HG03097 (cell line): ENCODE measurements around the gene ZBTB20.
A peak's percentile ranks its signal among the peaks of the same experiment; 100 is the strongest.

ENCODE experiments used
- ATAC-seq: cut with Tn5 transposase; IDR thresholded peaks from one replicate; pipeline ENCODE4 v1.9.1; 2021; ENCODE audit not compliant: unreplicated experiment, low FRiP score

The ZBTB20 gene

DNA sequence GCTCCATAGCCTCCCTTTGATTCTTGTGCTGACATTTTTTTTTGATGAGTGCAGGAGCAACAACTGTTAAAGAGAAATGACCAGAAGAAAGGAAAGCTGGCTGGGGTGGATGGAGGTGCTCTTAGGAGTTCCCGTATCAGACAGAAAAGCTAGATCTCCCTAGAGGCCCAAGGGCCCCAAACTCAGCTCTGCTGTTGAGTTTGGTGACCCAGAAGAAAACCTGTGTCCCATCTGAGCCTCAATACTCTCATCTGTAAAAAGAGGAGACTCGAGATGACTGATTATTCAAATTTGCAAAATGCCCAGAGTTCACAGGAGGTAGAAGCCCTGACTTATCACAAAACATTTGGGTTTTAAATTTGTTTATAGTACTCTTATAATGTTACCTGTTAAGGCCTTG lies 710.9 kb downstream of the ZBTB20 start:
- no peak for ATAC-seq

DNA sequence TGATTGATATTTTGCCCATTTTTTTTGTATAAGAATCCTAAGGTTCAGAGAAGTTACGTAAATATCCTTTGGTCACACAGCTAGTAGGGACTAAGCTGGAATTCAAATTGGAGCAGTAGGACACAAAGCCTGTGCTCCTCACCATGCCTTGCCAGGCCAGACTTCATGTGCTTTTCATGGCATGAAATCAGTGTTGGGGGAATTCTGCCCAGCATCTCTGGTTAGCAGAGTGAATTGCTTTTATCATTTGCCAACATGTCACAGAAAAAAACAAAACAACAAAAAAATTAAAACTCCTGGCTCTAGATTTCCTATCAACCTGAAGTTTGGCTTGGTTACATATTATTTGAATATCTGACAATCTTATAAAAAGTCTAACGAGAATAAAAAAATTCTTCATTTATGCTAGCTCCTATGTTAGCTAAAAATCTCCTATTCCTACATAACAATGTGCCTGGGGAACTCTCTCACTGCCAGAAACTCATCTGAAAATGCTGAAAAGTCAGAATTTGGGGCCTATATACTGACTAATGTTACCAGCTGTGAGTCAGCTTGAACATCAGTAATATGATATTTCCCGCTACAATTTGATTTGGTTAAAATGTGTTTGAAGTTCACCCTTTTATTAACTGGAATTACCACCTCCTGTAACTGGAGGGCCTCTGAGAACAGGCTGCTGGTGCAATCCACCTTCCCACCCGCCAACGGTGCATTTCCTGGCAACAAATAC lies 711.5 kb downstream of the ZBTB20 start:
- ATAC-seq: no peak

DNA sequence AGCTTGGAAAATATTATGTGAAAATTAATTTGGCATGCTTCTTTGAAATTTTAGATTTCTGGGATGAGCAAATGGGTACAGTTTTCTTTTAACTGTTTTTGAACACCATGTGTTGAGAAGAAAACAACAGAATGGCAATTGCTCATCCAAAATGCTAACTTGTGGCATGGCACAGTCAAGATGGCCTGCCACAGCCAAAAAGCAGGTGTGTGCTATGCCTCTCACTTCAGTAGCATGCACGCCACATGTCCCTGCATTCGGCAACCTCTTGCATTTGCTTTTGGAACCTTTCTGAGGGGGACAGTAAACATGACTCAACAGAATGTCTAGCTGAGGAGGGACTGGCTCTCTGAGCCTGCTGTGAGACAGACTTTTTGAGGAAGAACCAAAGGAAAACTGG lies 714.8 kb downstream of the ZBTB20 start:
- no peak for ATAC-seq

DNA sequence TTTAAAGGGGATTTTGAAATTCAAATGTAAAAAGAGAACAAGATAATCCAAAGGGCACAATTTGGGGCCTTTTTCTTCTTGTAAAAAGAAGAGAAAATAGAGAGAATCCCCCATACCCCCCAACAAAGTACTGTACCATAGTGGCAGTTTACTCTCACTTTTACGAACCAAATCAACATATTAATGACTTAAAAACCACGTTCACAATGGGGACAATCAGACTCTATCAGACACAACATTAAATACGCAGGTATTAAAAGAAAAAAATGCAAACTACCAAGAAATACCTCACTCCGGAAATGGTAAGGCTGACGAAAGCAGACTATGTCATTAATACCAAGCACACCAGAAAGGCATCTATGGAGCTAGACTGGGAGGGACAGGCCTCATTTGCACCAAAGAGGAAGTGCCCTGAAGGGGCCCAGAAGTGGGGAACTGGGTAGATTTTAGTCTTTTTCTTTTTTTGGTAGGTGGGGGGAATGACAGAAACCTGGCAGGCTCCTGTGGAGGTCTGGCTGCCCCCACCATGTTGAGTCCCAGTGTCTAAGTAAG lies 719.0 kb downstream of the ZBTB20 start:
- no peak for ATAC-seq

DNA sequence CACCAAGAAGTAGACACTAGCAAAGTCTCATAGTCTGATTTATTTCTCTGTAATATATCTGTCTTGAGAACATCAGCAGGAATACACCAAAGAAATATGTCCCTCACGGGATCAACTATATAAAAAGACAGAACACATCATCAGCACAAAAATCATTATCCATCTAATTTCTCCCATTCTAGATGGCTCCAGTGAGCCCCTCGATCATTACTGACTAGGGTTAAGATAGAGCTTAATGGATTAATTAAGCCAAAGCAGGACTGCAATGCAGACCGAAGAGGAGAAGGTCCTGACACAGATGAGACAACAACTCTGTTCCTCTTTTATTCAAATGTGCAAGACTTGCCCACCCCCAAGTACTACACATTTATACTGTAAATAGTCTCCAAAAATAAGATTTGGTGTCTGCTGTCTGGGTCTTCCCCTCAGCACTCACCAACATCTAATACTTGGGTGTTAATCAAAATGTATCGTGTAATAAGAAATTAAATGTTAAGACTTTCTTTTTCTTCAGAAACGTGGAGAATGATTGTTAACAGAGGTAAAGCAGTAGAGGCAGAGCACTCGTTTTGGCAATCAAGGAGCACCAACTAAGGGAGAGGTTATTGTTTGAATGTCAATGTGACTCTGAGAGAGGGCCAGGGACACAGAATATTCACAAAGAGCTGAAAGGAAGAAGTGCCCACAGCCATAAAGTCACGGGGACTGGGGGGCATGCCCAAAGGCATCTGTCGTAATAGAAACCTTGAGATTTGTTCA lies 719.6 kb downstream of the ZBTB20 start:
- no peak for ATAC-seq

DNA sequence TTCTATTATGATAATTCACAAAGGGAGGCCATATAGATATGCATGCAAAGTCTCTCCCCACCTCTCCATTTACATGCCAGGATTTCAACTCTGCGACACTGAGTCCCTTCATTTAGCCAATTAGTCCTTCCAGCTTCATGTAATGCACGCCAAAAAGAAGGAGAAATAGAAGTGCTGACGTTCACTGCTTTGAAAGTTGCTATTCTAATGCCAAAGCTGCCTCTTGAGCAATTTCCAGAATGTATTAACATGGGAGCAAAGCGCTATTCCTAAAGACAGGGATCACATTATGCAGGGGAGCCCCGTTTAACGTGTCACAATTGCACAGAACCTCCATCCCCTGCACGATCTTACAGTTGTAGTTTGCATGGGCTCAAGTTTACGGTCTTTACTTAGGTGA lies 722.8 kb downstream of the ZBTB20 start:
- no peak for ATAC-seq

DNA sequence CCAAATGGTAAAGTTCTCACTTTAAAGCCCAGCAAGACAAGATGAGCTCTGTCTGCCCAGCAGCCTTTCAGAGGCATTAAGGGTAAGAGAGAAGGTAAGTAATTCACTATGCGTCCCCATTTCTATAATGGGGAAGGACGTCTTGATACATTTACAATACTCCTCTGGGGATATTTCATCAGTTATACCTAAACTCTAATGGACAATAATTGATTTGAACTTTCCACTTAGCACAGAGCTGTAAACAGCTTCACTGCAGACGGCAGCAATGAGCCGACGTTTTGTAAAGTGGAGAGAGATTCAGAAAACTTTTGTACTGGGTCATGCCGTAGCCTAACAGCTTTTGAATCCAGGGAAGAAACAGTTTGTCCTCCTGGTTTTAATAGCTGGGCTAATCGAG lies 725.9 kb downstream of the ZBTB20 start:
- no peak for ATAC-seq

DNA sequence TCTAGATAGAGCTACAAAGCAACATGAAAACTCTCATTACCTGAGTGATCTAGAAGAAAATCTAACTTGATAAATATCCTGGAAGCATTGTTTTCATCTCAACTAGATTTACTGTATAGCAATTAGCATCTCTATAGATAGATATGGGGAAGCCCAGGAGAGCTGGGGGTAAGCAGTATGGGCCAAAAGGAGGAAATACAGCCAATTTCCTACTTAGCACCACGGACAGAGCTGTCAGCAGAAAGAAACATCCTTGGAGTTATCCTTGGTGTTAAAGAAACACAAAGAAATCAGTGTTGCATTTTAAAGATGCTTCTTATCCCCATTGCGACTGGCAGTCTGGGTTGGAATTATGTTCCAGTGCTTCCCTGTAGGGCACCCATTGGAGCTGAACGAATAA lies 727.0 kb downstream of the ZBTB20 start:
- ATAC-seq: no peak

DNA sequence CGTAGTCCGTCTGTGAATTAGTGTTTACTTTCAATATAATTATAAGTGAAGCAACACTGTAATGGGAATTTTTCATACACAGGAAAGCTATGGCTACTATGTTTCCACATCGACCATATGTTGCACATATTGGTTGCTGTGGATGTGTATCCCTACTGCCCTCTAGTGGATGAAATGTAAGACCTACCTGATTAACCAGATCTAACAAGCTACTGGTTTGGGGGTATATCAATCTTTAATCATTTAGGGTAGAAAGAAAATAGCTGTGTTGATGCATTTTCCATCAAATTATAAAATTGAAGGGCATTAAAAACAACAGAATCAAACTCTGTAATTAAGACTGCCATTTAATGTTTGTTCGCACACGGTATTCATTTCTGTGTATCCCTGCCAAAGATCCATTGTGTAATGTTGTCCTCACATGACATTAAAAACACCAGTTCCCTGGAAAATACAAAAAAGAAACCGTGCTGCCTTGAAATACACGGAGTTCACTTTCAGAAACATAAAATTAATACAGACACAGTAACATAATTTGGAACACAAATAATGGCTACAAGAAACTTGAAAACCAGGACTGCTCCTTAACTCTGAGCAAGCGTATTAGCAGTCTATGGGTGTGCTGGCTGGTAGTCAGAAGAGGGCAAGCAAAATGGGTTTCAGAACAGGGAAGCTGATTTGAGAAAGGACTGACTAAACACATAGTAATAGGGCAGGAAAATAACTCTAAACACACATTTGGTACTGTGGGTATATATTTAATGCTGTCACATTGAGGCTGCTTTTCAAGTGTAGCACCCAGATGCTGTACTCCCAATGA lies 728.2 kb downstream of the ZBTB20 start:
- peak; percentile 63 for ATAC-seq

DNA sequence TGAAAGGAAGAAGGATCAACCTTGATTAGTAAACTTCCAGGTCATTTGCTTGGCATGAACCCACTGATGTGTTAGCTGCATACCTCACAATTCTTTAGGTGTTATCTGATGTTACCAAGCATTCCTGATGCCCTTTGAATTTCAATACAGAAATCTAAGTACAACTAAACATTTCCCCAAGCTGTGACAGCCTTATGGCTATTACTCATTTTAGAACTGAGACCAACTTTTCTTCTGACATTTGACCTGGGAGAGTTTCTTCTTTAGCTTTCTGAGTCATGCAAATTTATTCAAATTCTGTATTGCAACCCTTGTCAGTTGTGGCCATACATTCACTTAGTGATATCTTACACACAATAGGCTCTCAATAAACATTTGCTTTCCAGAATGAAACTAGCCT lies 729.0 kb downstream of the ZBTB20 start:
- no peak for ATAC-seq

DNA sequence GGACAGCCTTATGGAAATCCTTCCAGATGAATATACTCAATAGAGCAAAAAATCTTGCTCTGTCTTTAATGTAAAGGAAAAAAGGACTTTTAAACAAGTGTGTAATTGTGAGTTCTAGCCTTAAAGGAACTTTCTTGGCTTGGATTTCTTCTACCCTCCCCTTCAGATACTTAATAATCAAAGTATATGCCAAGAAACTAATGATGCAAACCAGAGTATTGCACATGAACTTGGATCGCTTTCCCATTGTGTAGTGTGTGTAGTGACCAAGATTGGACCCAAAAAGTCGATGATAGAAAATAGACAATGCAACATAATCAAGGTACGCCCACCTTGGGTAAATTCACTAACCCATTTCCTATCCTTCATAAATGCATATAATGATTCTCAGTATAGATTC lies 729.4 kb downstream of the ZBTB20 start:
- no peak for ATAC-seq

DNA sequence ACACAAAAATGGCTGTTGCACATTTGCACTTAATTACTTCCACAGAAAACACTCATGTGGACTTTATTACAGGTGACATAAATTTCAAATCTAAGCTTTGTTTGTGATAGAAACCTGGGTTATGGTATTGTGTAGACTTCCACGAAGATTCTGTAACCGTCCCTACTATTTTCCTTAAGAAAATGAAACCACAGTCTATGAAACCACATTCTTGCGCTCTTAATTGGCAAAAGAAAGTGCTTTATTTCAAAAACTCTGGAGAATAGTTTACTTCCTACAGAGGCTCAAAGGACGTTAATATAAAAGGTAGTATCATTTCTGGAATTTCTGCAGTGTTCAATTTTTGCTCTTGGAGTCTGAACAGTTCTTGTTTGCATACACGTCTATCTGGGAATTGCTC lies 729.8 kb downstream of the ZBTB20 start:
- ATAC-seq: no peak

DNA sequence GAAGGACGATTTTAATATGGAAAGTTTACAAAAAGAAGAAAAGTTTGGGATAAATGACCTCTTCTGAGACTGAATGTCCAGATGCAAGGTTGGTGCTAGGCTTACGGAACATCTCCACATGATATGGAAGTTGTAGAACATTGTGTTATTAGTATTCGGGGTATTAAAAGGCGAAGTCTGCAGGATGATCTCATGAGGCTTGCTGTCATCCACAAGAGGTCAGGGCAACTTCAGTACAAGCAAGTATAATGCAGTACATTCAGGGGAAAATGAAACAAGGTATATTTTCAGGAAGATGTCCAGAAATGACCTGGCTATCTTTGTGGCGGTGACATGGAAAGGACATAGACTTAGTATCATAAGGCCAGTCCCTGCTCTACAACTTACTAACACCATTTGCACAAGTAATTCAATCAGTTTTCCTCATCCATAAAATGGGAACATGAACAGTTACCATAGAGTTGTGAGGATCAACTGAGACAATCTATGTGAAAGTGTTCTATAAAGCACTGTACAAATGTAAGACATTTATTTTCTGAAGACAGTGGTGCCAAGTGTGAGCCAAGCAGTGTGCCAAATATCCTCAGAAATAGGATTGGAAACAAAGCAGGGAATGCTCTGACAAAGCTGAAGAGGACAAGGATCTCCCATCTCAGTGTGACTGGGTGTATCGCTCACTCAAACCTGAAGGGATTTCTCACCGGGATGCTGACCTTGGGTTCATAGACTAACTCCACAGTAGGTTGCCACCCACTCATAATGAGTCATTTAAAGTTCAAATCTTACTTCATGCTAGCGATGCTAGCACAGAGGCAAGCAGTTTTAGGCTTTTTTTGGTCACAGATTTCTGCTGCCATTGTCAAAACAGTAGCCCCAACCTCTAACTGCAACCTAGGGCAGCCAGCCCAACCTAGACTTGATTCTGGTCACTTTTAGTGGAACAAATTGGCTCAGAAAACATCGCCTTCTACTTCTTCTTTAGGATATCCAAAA lies 735.0 kb downstream of the ZBTB20 start:
- ATAC-seq: no peak

DNA sequence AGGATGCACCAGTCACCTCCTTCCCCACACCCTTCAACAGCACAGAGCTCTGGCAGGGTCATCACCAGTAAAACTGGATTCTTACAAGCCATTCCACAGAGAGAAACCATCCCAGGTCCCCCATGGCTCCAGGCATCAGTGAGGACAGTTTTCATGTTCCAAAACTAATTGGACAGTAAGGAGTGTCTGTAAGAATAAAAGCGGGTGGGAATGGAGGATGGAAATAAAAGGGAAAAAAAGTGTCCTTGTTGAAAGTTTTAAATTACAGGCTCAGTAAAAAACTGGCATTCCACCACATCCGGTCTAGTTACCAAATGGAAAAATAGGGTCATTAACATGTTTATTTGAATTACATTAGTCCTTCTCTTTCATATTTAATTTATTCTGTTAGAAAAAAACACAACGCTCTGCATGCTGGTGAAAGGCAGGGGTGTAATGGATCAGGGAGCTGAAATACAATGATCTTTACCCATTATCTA lies 735.9 kb downstream of the ZBTB20 start:
- ATAC-seq: no peak

DNA sequence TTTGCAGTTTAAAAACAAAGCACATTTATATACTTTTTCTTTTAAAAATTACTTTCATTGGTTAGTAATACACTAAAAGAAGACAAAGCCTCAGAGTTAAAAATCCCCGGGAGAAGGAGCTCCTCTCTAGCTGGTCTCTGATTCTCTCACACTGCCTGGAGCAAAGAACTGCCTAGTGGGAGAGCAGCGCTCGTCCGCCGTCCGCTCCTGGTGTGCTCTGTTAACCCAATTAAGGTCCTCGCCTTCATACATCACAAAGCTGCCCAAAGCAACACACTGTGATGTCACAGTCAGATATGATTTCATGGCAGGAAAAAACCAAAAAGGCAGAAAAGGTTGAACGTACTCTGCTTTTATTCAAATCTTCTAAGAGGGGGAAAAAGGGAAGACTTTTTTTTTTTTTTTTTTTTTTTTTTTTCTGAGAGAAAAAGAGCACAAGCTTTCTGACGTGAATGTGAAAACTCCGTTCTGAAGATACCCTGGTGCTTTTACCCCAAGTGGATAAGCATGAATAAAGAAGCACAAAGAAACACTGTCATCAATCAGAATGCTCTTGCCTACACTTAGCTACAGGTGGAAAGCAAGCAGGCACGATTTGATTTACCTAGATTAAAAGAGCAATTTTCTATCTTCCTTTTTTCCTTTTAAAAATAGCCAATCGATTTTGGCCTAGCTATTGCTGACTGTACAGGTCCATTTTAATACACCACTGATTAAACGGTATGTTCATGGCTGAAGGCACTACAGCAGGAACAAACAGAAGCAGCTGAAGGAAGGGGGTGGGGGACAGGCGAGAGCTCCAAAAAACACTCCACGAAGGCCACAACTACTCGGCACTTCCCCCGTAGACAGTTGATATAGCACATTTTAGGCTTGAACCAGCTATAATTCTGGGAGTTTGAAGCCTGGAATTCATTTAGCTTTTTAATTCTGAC lies 738.1 kb downstream of the ZBTB20 start:
- no peak for ATAC-seq

DNA sequence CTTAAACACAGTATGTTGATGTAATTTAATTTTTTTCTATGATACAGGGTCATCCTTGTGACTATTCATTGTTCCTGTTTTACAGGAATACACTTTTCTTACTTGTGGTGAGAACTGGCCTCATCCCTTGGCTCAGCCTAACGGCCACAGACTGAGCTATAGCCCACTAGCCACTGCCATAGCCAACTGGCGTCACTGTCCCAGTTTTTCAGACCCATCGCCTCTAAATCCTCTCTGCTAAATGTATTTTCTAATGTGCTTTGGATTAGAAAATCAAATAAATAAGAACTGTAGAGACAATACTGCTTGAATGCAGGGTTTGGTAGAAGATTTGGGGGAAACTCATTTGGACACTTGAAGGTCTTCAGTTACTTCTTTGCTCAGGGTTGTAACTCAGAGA lies 740.2 kb downstream of the ZBTB20 start:
- no peak for ATAC-seq

DNA sequence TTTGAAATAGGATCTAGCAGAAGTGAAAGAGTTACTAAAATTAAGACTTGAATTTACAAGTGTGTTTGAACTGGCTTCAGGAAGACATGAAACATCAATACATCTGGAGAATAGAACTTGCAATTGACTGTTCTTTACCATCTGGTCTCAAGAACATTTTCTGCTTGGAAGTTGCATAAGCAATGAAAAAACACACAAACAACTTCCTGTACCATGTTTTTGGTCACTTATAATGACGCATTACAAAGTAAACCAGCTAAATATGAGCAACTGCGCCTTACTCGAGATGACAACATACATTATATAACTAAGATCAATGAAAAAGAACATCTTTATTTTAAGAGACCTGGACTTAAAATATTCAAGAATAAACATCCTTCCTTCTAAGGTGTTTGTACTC lies 740.8 kb downstream of the ZBTB20 start:
- no peak for ATAC-seq

DNA sequence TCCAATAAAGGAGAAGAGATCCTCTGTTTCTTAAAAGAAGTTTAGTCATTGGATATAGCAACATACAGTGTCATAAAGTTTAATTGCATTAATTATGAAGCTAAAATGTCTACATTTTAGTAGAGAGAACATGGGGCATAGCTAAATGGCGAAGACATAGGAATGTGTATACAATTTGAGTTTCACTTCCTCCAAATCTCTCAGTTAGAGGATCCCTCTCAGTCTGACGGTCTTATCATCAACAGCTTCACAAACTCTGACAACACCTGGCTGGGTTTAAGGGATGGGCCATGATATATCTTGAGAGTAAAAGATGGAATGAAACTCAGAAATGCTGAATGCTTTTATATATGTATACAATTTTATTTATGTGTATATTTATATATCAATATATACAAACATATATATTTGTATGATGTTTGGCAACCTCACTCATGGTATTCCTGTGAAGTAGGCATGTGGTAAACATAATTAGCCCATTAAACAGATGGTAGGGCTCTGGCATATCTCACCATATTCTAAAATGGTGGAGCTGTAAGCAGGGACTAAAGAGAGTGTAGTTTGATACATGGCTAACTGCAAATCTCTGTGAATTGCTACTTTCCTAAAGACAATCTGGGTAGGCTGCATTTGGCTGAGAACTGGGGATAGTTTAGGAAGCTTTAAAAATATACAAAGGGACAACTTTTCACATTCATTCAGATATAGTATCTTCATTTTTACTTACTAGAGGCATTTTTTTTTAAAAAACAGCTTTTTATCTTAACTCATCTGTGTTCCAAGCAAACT lies 741.7 kb downstream of the ZBTB20 start:
- ATAC-seq: no peak
